NT2/D1 (cell line): ENCODE measurements around the gene SEMA4B.
"Not testable (repeated sequence)": the region's sequence is repeated elsewhere in the genome, so short reads cannot be mapped to it uniquely, and the experiment has no call there.

Experiments used
- YY1 ChIP-seq: IDR thresholded peaks from 2 replicates; pipeline ENCODE4 v1.6.1; 2011; ENCODE audit not compliant: insufficient read length, insufficient read depth
- ZNF274 ChIP-seq: IDR thresholded peaks from 2 replicates; pipeline ENCODE4 v1.6.1; 2011; ENCODE audit warnings: mild to moderate bottlenecking, low read depth, low read length

- not testable (repeated sequence) for TF ChIP-seq YY1, ZNF274
Measured at GRCh38 chr15:90164239-90164638, 36.9 kb upstream of the SEMA4B start.
